GM21576 (cell line): Measurements from ENCODE around the gene DAPK1.

Experiments used
- ATAC-seq: cut with Tn5 transposase; IDR thresholded peaks from one replicate; pipeline ENCODE4 v1.9.1; 2021; ENCODE audit warnings: mild to moderate bottlenecking, moderate library complexity; ENCODE audit not compliant: unreplicated experiment

Gene DAPK1

GRCh38 chr9:87706066-87706739, 208.5 kb downstream of the DAPK1 start:
- no peak for ATAC-seq

- ATAC-seq = no peak
Measured at GRCh38 chr9:87707805-87708506, 210.3 kb downstream of the DAPK1 start.

GRCh38 chr9:87708546-87708945, 210.9 kb downstream of the DAPK1 start:
- ATAC-seq = no peak

- no peak for ATAC-seq
Measured at GRCh38 chr9:87708986-87709728, 211.5 kb downstream of the DAPK1 start.

GRCh38 chr9:87710443-87710842, 212.8 kb downstream of the DAPK1 start:
- ATAC-seq = no peak

- ATAC-seq = no peak
Measured at GRCh38 chr9:87711857-87712800, 214.5 kb downstream of the DAPK1 start.

- ATAC-seq = no peak
Measured at GRCh38 chr9:87712801-87713277, 215.2 kb downstream of the DAPK1 start.

- ATAC-seq = no peak
Measured at GRCh38 chr9:87713278-87713987, 215.8 kb downstream of the DAPK1 start.

GRCh38 chr9:87713988-87714330, 216.3 kb downstream of the DAPK1 start:
- no peak for ATAC-seq

- no peak for ATAC-seq
Measured at GRCh38 chr9:87714819-87715218, 217.2 kb downstream of the DAPK1 start.

GRCh38 chr9:87716141-87716540, 218.5 kb downstream of the DAPK1 start:
- ATAC-seq = no peak

GRCh38 chr9:87717456-87717855, 219.8 kb downstream of the DAPK1 start:
- no peak for ATAC-seq

GRCh38 chr9:87718231-87718630, 220.6 kb downstream of the DAPK1 start:
- ATAC-seq = no peak

GRCh38 chr9:87718852-87719612, 221.4 kb downstream of the DAPK1 start:
- ATAC-seq = no peak

- ATAC-seq = no peak
Measured at GRCh38 chr9:87720173-87720572, 222.5 kb downstream of the DAPK1 start.

- no peak for ATAC-seq
Measured at GRCh38 chr9:87722393-87723088, 224.9 kb downstream of the DAPK1 start.

GRCh38 chr9:87725356-87725899, 227.8 kb downstream of the DAPK1 start:
- ATAC-seq = no peak

- ATAC-seq = no peak
Measured at GRCh38 chr9:87725900-87726709, 228.4 kb downstream of the DAPK1 start, which contains the start of gene CTSL. Gene CTSL, plus strand, starts transcription at chr9:87726119. Its CDS starts 1,485 bp downstream, at chr9:87727604.
